T-helper 1 cell (primary cell): Measurements from ENCODE around the gene MVK.

Experiments used
- DNase-seq, 5 donors: peaks; one replicate each; pipeline ENCODE4 v3.0.0-alpha.2; 2012 to 2020
- total RNA-seq, 4 donors: gene quantifications; one replicate each; lab custom pipeline; 2026; lab: John Stamatoyannopoulos, UW

MVK gene
- total RNA-seq = 14.7 to 16.2 (median 14.9) reads per million in 4 donors

DNA sequence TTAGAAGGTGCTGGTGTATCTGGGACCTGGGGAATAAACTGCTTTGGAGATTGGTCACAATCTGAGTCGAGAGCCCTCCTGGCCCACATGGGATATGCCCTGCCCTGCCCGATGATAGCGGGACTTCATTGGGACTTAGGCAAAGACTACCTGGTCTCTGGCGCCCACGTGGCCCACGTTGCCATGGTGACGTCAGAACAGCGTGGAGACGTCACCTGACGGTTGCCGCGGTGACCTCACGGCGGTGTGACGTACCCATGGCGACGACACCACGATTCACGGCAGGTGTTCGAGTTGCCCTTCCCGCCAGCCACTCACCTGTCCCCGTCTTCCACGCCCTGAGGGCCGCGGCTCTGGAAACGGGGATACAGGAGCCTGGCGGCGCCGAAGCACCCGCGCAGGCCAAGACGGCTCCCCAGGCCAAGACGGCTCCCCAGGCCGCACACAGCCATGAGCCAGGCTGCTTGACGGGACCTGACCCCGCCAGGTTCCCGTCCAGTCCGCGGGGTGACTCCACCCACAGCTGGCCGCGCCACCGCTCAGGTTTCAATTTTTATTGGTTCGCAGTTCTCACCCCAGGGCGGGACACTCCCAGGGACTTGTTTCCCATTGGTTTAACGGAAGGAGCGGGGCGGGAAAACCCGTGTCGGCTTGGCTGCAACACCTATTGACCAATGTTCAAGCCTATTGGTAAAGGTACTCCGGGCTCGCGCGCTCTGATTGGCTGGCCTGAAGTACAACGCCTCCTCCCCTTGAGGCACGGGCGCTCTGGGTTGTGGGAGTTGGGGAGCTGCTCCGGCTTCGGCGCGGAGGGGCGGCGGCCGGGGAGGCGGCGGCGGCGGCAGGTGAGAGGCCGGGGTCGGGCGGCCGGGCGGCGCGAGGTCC lies at the start of gene MVK, which contains the start of gene MMAB:
Gene MVK (plus strand): TSS at position 766 of the 885 bp plus-strand sequence. CDS start 1,029 bp downstream, outside the sequence.
Gene MMAB (minus strand): TSS at position 476 of the 885 bp plus-strand sequence. CDS start 24 bp downstream, at position 452.
- peak; percentile 95 to 99 (median 98) for DNase-seq

GRCh38 chr12:109524466-109525278 lies 48.9 kb upstream of the MVK start:
- DNase-seq = no peak

DNA sequence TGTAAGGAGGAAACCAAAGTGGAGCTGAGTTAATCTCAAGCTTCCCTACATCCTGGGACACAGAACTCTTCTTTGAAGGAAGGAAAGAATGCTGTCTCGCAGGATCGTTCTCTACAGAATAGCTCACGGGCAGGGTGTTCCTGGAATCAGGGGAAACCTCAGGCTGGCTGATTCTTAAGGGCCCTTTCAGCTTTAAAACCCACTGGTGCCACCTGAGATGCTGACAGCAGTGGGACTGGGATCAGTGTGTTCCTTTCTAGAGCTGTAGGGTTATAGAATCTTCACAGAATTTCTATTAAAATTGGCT lies 48.4 kb upstream of the MVK start:
- no peak for DNase-seq

DNA sequence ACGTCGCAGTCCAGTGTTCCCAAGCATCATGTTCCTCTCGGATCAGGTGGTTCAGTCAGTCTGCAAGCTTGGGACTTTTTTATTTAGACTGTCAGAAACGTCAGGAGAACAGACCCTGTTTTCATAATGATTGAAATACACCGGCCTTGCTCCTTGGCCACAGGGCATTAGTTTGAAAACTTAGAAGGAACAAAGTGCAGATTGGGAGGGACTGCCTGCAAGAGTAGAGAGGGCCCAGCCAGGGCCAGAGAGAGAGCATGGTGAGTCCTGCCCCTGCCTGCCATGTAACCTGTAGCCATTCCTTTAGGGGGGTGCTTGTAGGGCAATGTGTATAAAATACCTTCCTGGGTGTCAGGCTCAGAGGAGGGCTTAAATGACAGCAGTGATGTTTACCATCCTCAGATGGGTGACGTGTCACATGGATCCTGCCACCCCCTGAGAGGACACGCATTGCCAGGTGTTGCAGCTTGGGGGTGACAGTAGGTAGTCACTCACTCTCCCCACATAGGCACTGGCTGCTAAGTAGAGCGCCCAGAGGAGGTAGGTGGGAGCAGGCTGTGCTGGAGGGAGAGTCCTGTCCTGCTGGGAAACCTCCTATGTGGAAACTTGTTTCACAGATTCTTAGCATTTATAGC lies 46.0 kb upstream of the MVK start:
- DNase-seq = no peak

DNA sequence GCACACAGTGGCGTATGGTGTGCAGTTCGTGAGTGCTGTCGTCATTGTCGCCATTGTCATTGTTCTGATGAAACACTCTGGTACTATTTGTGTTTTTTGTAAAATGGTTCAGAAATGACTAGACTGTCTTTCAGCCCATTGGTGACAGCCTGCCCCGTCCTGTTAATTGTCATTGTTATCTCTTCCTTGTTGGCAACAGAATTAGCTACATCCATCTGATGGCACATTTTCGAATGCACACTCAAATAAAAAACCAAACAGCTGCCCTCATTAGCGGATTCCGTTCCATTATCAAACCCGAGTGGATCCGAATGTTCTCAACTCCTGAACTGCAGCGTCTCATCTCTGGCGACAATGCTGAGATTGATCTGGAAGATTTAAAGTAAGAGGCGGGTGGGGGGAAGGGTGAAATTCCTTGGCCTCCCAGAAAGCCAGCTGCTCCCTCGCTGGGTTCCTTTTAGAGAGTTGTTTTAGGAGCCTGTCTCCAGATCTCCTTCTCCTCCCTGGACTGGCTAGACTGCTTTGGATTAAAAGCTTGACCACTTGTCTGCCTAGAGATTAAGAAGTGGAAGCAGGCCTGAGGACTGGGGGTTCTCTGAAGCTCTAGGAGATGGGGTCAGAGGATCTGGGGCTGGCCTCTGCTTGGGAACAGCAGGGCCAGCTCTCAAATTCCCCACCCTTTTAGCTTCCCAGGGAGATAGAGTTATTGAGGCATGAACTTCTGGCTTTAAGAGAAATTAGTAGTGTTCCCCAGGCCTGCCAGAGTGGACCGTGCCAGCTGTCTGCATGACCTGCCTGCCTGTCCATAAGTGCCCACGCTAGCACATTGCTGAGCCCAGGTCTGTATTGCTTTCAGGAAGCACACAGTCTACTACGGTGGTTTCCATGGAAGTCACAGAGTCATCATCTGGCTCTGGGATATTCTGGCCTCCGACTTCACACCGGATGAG lies 43.6 kb upstream of the MVK start:
- DNase-seq = no peak

DNA sequence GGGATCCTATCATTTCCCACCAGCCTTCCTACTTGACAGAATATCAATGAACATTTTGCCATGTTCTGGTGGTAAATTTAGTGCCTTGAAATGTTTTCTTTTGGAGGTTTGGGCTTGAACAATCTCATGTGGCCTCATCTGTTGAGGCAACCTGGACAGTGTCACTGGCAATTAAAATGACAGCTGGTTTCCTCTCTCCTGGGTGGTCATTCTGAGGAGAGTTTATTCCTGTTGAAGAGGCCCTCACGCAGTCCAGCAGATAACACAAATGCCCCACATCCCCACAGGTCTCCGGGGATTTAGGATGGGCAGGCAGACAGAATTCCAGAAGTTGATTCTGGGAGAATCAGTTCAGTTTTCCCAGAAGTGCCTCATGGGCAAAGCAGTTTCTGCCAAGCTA lies 42.2 kb upstream of the MVK start:
- DNase-seq = no peak

DNA sequence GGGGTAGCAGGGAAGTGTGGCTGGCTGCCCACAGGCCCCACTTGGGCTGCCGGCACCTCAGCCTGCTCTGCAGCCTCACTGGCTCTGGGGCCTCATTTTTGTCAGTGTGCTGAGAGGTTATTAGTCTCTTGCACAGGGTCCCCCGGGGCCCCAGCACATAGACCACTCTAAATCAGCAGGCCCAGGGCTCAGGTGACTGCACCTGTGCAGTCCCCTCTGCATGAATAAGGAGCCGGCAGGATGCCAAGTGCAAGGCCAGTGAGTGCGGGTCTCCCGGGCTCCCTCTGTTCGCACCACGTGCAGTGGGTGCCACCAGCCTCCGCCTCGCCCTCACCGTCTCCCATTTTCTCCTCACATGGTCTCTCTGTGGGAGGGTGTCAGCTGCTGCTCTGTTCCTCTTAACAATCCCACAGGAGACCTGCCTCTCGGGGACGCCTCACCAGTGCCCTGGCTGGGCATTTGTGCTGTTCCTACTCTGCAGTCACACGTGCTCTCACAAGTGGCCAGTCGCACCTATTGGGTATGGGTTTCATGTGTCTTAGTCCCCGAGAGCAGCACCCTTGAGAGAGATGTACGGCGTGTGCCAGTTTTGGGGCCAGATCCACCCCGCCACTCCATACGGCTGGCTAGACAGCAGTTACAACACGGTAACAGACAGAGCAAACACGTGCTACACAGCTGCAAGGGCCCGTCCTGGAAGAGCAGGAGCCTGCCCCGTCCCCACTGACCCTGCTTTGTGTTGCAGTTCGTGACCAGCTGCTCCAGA lies 40.7 kb upstream of the MVK start:
- DNase-seq = no peak

- no peak for DNase-seq
Measured at GRCh38 chr12:109533487-109533740, 40.2 kb upstream of the MVK start.

DNA sequence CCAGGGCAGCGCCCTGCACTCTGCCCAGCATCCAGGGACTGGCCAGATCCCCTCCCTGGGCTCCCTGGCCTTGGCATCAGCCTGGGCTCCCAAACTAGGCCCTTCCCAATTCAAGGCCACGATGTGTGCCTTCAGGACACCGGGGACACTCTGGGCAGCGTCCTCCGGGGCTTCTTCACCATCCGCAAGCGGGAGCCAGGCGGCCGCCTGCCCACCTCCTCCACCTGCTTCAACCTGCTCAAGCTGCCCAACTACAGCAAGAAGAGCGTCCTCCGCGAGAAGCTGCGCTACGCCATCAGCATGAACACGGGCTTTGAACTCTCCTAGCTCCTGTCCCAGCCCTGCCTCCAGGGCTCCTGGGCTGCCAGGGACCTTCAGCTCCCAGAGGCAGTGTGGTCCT lies 39.1 kb upstream of the MVK start:
- no peak for DNase-seq

- DNase-seq = no peak
Measured at GRCh38 chr12:109535231-109535862, 38.2 kb upstream of the MVK start.

GRCh38 chr12:109535863-109536250 lies 37.7 kb upstream of the MVK start:
- no peak for DNase-seq

- no peak for DNase-seq
Measured at GRCh38 chr12:109537136-109537535, 36.5 kb upstream of the MVK start.

- no peak for DNase-seq
Measured at GRCh38 chr12:109538191-109538863, 35.3 kb upstream of the MVK start.

DNA sequence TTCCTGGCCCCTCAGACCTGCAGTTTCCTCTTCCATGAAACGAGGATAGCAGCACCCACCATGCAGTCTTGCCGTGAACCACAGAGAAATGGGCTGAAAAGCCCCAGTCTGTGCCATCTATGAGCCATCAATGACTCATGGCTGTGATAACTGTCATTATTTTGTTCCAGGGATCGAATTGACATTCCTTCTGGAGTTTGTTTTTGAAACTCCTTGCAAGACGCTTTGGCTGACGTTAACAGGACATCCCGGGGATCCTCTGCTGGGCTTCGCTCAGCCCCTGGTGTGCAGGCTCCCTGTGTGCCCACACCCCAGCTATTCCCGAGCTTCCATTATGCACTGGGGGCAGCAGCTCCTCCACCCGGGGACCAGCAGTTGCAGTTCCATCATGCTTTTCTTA lies 34.1 kb upstream of the MVK start:
- no peak for DNase-seq

- no peak for DNase-seq
Measured at GRCh38 chr12:109540526-109541412, 32.8 kb upstream of the MVK start.

GRCh38 chr12:109541413-109541726 lies 32.2 kb upstream of the MVK start:
- DNase-seq = no peak

GRCh38 chr12:109542014-109542413 lies 31.6 kb upstream of the MVK start:
- DNase-seq = no peak

DNA sequence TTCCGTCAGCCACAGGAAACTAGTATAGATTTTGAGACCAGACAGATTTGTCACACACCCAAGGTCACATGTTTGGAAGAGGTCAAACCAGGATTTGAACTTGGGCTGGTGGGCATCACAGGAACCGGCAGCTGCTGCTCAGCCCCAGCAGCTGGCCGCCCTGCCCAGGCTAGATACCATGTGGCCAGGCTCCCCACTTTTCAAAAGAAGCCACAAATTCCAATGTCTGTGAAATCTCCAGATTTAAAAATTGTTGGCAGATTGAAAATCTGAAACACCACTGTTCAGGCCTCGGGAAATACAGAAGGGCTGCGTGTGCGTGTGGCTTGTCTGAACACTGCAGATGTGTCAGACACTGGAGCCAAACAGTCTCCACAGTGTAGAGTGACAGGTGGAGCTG lies 30.7 kb upstream of the MVK start:
- no peak for DNase-seq

DNA sequence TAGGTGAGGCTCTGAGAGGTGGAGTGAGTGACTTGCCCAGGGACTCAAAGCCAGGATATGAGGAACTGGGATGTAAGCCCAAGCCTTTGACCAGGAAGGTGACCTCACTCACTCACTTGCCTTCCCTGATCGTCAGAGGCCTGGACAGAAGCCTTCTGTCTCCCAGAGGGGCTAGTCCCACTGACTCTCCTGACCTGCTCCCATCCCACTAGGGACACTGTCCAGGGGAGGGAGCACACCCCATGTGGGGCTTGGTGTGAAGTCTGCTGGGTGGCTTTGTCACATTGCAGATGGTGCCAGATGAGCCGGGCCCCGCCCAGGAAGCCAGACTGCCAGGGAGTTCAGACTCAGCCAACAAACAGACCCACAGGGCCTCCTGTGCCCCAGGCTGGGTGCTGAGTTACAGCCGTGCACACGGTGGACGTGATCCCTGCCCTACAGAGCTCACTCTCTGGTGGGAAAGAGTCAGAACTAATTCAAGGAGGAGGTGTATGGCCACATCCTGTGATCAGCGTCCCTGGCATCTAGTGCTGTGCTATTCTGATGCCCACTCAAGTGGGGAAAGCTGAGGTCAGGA lies 28.6 kb upstream of the MVK start:
- DNase-seq = peak in 1 of 5 donors; percentile 26
